Cardiac fibroblast (primary cell): ENCODE data around the gene LRRC75B.

Source experiments
- DNase-seq, 2 donors: peaks; one replicate each; pipeline versions ENCODE4 v3.0.0 to v3.0.0-alpha.2; 2010; ENCODE audit warnings: low read depth in 2 of 2
- H3K4me3 ChIP-seq, 2 donors: replicated peaks in 1 of 2; 1 replicate in 1 of 2; 2 replicates in 1 of 2; pipeline ENCODE4 v1.5.1; 2011; ENCODE audit warnings: low read depth in 2 of 2, low read length in 2 of 2, mild to moderate bottlenecking in 2 of 2, moderate library complexity in 1 of 2
- TF ChIP-seq, protein P1 (sequence below): IDR thresholded peaks from one replicate; pipeline ENCODE4 v1.5.1; 2011; ENCODE audit warnings: low read depth, mild to moderate bottlenecking, low read length, inconsistent platforms

LRRC75B gene

DNA sequence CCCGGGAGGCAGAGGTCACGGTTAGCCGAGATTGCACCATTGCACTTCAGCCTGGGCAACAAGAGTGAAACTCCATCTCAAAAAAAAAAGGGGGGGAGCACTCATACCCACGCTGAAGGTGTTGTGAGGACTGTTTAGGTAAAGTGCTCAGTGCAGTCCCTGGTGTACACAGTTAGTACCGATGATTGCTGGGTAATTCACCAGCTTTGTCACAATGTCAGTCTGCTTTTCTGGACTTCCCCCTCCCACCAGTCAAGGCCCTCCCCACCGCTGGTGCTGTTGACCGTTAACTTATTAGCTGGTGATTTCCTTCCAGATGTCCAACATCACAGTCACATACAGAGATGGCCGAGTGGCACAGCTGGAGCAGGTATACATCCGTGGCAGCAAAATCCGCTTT lies 25.2 kb downstream of the LRRC75B start:
- no peak overlapping the region for H3K4me3 ChIP-seq
- DNase-seq = no peak
- TF ChIP-seq, protein P1, sequence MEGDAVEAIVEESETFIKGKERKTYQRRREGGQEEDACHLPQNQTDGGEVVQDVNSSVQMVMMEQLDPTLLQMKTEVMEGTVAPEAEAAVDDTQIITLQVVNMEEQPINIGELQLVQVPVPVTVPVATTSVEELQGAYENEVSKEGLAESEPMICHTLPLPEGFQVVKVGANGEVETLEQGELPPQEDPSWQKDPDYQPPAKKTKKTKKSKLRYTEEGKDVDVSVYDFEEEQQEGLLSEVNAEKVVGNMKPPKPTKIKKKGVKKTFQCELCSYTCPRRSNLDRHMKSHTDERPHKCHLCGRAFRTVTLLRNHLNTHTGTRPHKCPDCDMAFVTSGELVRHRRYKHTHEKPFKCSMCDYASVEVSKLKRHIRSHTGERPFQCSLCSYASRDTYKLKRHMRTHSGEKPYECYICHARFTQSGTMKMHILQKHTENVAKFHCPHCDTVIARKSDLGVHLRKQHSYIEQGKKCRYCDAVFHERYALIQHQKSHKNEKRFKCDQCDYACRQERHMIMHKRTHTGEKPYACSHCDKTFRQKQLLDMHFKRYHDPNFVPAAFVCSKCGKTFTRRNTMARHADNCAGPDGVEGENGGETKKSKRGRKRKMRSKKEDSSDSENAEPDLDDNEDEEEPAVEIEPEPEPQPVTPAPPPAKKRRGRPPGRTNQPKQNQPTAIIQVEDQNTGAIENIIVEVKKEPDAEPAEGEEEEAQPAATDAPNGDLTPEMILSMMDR = no peak

DNA sequence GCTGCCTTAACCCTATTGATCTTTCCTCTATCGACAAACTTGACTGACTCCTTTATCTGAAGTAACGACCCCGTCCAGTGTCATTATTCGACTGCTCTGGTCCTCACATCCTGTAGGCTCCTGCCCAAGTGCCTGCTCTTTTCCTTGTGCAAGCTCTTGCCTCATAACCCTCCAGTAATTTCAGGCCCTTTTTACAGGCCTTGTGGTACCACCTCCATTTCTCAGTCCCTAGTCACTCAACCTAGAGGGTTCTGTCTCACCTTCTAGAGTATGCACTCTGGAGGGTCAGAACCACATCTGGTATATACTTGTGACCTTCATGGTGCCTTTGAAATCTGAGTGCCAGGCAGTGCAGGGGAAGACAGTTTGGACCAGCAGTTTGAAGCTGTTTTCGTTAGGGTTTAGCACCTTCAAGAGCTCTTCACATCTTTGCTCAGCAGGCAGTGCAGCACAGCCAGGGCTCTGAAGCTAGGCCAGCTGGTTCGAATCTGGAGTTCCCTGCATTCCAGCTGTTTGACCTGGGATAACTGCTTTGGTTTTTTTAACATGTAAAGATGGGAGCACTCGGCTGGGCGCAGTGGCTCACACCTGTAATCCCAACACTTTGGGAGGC lies 25.9 kb downstream of the LRRC75B start:
- TF ChIP-seq, protein P1 = no peak
- DNase-seq = no peak
- H3K4me3 ChIP-seq = no peak overlapping the region

DNA sequence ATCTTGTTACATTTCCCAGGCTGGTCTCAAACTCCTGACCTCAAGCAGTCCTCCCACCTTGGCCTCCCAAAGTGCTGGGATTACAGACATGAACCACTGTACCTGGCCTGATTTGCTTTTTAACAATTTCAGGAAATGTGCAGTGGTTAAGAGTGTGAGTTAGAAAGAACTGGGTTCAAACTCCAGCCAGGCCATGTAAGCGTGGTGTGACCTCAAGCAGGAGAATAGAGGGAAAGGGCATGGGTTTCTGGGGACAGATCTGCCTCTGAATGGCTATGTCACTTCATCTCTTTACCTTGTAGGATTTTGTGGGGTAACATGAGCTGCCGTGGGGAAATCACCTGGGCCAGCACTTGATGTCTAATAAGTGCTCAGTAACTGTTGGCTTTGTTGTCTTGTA lies 27.8 kb downstream of the LRRC75B start:
- no peak overlapping the region for H3K4me3 ChIP-seq
- DNase-seq = no peak
- TF ChIP-seq, protein P1 = no peak

- DNase-seq = peak in 1 of 2 donors; percentile 82
- TF ChIP-seq, protein P1 = no peak
- H3K4me3 ChIP-seq = no peak overlapping the region
Measured at GRCh38 chr22:24564376-24565058, 28.4 kb downstream of the LRRC75B start.

- no peak overlapping the region for H3K4me3 ChIP-seq
- no peak for DNase-seq
- TF ChIP-seq, protein P1 = no peak
Measured at GRCh38 chr22:24563246-24563645, 29.6 kb downstream of the LRRC75B start.

GRCh38 chr22:24559471-24559870 lies 33.4 kb downstream of the LRRC75B start:
- TF ChIP-seq, protein P1 = no peak
- no peak for DNase-seq
- no peak overlapping the region for H3K4me3 ChIP-seq
